ENCODE data around the gene ANKEF1.
"Not testable (repeated sequence)": the region's sequence is repeated elsewhere in the genome, so short reads cannot be mapped to it uniquely, and the experiment has no call there.

Gene ANKEF1

GRCh38 chr20:10034717-10035571 lies at the start of gene ANKEF1:
TSS of gene ANKEF1 (plus strand) at chr20:10034987. CDS start at chr20:10038302, 3,315 bp downstream.
- DNase-seq (ENCODE audit: low read depth): peak; percentile 51

DNA sequence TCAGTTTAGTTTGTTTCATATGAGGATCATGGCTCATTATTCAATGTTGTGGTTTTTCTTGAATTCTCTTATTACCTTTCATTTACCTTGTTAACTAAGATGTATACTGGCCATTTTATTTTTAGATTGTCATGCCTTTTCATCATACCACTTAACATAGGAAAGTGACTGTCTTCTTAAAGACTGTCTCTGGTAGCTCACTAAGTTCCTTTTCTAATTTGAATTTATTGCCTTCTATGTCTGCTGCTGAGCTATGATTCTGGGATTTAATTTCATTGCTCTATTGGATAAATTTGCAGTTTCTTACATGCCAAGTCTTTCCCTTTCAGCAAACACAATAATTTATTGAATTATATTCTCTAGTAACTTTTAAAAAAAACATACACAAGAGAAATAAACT lies 49.5 kb upstream of the ANKEF1 start:
- DNase-seq (ENCODE audit: low read depth): no peak

DNA sequence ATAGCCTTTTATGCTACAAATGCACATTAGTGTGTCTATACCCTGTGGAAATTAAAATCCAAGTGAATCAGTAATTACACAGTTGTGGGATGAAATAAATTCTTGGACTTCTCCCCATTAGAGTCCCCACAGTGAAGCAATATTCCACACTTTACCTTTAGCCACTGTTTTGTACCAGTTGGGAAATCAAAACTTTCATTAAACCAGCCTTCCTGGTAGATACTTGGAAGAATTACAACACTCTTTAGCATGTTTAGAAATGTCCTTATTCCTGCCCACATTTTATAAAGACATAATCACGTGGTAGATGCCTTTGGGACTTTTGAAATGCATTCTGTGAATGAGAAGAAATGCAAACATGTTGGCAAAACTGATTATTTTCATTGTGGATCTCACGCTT lies 49.0 kb upstream of the ANKEF1 start:
- no peak for DNase-seq (ENCODE audit: low read depth)

DNA sequence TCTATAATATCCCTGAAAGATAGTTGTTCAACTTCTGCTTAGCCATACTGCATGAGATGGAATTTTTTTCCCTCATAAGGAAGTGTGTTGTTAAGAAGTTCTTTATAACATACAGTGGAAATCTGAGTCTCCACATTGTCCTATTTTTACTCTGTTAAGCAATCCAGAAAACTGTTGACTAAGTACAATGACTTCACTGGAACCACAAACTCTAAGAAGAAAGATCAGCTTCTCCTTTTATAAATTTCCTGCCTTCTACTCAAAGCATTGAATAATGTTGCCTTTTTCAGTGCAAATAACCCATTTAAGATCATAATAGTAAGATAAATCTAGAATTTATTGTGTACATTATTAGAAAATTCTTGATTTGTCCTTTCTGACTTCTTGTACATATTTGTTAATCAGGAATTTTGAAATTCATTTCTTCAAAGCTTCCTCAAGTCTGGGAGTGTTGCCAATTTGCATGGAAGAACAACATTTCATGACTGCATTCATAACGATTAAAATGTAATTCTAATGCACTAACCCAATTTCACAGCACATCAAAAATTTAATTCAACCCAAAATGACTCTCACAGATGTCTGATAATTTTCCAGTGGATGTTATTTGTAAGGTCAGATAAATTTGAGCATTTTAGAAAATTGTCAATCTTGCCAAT lies 45.6 kb upstream of the ANKEF1 start:
- DNase-seq (ENCODE audit: low read depth): no peak

DNA sequence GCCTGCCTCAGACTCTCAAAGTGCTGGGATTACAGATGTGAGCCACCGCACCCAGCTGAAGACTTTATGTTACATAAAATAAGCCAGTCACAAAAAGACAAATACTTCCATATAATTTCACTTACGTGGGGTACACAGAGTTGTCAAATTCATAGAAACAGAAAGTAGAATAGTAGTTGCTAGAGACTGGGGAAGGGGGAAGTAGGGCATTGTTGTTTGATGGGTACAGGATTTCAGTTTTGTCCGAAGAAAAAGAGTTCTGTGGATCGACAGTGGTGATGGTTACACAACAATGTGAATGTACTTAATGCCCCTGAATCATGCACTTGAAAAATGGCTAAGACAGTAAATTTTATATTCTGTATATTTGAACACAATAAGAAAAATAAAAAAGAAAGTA lies 41.6 kb upstream of the ANKEF1 start:
- DNase-seq (ENCODE audit: low read depth): no peak

- DNase-seq (ENCODE audit: low read depth): no peak
Measured at GRCh38 chr20:9994676-9995075, 40.1 kb upstream of the ANKEF1 start.

DNA sequence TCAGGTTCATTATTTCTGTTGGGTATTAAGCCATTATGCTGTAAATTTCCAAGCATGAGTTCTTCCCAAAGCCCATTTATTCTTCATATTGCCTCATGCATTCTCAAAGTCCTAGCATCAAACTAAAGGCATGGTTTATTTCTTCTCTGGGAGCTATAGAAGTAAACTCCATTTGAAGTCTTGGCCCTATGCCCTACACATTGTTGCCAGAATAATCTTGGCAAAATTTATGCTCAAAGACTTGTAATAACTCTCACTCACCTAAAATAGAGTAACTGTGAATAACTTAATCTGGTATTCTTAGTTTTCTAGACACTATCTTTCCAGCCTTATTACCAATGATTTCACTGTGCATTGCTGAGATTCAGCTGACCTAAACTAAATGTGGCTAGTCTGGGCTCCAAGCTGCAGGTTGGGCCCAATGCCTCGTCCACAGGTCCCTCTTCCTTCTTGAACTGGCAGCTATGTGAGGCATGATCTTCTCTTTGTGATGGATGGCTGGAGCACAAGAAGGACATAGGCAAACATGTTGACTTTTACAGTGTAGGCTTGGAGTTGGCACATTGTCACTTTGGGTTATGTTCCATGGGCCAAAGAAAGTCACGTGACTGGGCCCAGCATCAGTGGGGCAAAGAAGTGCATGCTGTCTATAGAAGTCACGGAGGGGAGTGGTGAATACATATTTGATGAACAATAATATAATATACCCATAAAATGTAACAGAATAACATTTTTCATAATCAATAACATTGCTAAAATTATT lies 39.1 kb upstream of the ANKEF1 start:
- no peak for DNase-seq (ENCODE audit: low read depth)

GRCh38 chr20:9996944-9997343 lies 37.8 kb upstream of the ANKEF1 start:
- no peak for DNase-seq (ENCODE audit: low read depth)

DNA sequence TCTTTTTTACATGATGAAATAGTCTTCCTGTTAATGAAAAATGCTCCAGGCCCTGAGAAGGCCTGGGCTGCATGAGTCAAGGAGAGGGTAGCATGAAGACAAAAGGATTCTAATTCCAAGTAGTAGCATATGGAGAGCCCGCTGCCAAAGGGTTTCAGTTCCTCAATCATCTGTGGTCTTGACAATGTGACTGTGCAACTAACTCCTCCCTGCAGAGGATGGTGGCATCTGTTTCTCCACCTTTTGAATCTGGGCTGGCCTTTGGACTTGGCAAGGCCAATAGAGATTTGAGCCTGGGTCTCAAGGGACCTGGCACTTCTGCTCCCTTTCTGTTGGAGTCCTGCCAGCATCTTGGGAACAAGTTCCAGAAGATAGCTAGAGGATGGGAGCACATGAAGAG lies 35.1 kb upstream of the ANKEF1 start:
- no peak for DNase-seq (ENCODE audit: low read depth)

DNA sequence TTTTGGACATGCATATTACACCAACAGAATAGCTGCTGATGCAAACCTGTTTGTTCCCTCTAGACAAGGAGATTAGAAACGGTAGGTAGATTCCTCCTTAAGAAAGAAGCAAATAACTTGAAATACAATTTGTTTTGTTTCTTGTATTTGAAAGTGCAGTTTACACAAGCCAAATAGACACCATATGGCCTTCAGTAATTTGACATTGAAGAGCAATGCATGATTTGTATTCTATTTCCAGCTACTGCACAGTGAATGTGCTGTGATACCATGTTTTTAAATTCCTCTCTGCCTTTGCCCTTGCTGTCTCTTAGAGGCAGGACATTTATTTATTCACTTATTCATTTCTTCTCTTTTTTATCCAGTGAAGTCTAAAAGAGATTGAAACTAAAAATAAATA lies 31.9 kb upstream of the ANKEF1 start:
- DNase-seq (ENCODE audit: low read depth): no peak

GRCh38 chr20:10004900-10005299 lies 29.9 kb upstream of the ANKEF1 start:
- DNase-seq (ENCODE audit: low read depth): no peak

GRCh38 chr20:10005885-10006284 lies 28.9 kb upstream of the ANKEF1 start:
- DNase-seq (ENCODE audit: low read depth): no peak

- no peak for DNase-seq (ENCODE audit: low read depth)
Measured at GRCh38 chr20:10006447-10007090, 28.2 kb upstream of the ANKEF1 start.

DNA sequence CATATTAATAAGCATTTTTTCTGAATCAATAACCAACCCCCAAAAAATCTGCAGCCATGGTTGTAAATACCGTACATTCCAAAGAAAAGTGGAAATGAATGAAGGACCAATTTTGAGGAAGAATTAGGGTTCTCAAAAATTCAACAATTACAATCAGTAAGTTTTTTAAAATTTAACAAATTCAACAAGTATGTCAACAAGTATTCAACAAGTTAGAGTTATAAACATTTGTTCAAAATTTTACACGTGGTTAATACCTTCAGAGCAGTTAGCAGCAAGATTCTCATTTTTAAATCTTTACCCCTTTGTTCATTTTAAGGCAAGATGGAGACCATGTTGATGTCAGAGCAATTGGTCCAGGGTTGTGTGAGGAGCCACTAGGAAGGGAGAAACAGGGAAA lies 27.6 kb upstream of the ANKEF1 start:
- no peak for DNase-seq (ENCODE audit: low read depth)

- no peak for DNase-seq (ENCODE audit: low read depth)
Measured at GRCh38 chr20:10007747-10008146, 27.0 kb upstream of the ANKEF1 start.

- DNase-seq (ENCODE audit: low read depth): no peak
Measured at GRCh38 chr20:10012464-10012863, 22.3 kb upstream of the ANKEF1 start.

GRCh38 chr20:10014431-10014830 lies 20.4 kb upstream of the ANKEF1 start:
- DNase-seq (ENCODE audit: low read depth): no peak

- no peak for DNase-seq (ENCODE audit: low read depth)
Measured at GRCh38 chr20:10020937-10021336, 13.8 kb upstream of the ANKEF1 start.

DNA sequence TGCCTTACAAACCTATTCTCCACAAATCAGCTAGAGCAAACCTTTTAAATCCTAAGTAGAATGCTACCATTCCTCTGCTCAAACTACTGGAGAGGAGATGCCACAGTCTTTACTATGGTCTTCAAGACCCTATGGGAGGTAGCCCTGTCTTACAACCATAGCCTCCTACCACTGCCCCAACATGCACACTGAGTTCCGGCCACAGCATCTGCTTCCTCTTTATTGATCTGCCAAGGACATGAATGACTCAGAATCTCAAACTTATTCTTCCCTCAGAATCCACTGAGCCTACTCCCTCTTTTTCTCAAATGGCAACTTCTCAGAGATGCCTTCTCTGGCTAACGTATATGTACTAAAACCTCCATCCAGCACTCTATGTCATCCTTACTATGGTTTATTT lies 12.2 kb upstream of the ANKEF1 start:
- DNase-seq (ENCODE audit: low read depth): no peak

DNA sequence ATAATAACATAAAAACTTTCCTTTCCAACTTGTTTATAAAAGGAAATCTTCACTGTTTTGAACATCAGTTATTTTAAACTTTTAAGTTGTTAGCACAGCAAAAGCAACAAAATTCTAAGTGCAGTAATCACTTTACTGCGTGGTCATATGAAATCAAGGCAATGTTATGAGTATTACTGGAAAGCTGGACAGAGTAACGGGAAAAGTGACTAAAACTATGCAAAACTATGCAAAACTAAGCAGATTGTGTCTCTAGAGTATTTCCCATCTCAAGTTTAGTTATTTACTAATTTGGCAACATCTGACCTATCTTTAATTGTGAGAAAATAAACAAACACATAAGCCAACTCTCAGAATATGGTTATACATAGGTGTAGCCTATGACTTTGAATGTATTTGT lies 10.9 kb upstream of the ANKEF1 start:
- DNase-seq (ENCODE audit: low read depth): no peak

- not testable (repeated sequence) for DNase-seq (ENCODE audit: low read depth)
Measured at GRCh38 chr20:10031451-10032215, 3.2 kb upstream of the ANKEF1 start.

GRCh38 chr20:10032269-10032668 lies 2.5 kb upstream of the ANKEF1 start:
- not testable (repeated sequence) for DNase-seq (ENCODE audit: low read depth)
